Adrenal gland (tissue), 12 donors: ENCODE measurements around the gene EEF1AKMT2. TPM values are rescaled to one million over a fixed set of nuclear protein-coding genes. Genes with fewer than 3 reads are reported as not detected.
"Not testable (repeated sequence)": the region's sequence is repeated elsewhere in the genome, so short reads cannot be mapped to it uniquely, and the experiment has no call there.

Source experiments
- DNase-seq, 7 donors: peaks; one replicate each; pipeline ENCODE4 v3.0.0-alpha.2; 2019 to 2020
- H3K27ac ChIP-seq, 5 donors: fragments of 200-600 bp; sonication (generic) in 4 of 5; 1 replicate in 3 of 5; 2 replicates in 2 of 5; pipeline versions ENCODE4 v1.5.1 to v1.8.0; 2016 to 2020; ENCODE audit warnings: mild to moderate bottlenecking in 1 of 5
- H3K27me3 ChIP-seq: fragments of 200-600 bp; 2 replicates; pipeline ENCODE4 v1.8.0; 2021
- H3K36me3 ChIP-seq, 2 donors: fragments of 200-600 bp; replicated peaks in 1 of 2; 1 replicate in 1 of 2; 2 replicates in 1 of 2; pipeline versions ENCODE4 v1.5.1 to v1.8.0; 2018 to 2022
- H3K4me1 ChIP-seq, 2 donors: fragments of 200-600 bp; replicated peaks in 1 of 2; 1 replicate in 1 of 2; 2 replicates in 1 of 2; pipeline versions ENCODE4 v1.5.1 to v1.8.0; 2018 to 2021
- H3K4me3 ChIP-seq, 4 donors: fragments of 200-600 bp; sonication (generic) in 3 of 4; one replicate each; pipeline ENCODE4 v1.5.1; 2016 to 2018
- H3K9me3 ChIP-seq, 3 donors: fragments of 200-600 bp; sonication (generic) in 1 of 3; replicated peaks in 1 of 3; 1 replicate in 2 of 3; 2 replicates in 1 of 3; pipeline versions ENCODE4 v1.5.1 to v1.8.0; 2016 to 2021
- POLR2A ChIP-seq, 2 donors: fragments of 450-650 bp; IDR thresholded peaks; one replicate each; pipeline ENCODE4 v1.6.1; 2017; ENCODE audit warnings: antibody characterized with exemption in 2 of 2, mild to moderate bottlenecking in 2 of 2, moderate library complexity in 1 of 2
- WGBS, 4 donors: extraction: QIAGEN DNeasy Blood & Tissue Kit in 2 of 4; methylation state at CpG; one replicate each; pipeline versions ENCODE4 v1.1.5 to v1.1.7; 2013 to 2017; 5-methylcytosine and 5-hydroxymethylcytosine counted together
- intact Hi-C, 2 donors: fragments of 100-400 bp; cut with DNase I; formaldehyde crosslinking; loops; one replicate each; pipeline versions ENCODE4 v1.14.1 to v1.15.0; 2022 to 2023
- polyA plus RNA-seq, 3 donors: library from polyadenylated mRNA; stranded (reverse); fragments of 200-250 nt in 2 of 3; fragments of 350-450 nt in 1 of 3; fragmentation: Illumina TruSeq in 1 of 3; extraction: RNeasy Lipid Tissue Mini Kit (QIAGEN cat#74804) in 1 of 3; gene quantifications; one replicate each; pipeline ENCODE4 v1.2.3, GENCODE V29; 2013 to 2014
- total RNA-seq, 9 donors: library from RNA; depleted of rRNA in 4 of 9; stranded (reverse); fragments of >200 nt in 4 of 9; fragments of 120-200 nt in 1 of 9; fragmentation: NEBNext Ultra II Directional in 1 of 9; extraction: Animal tissue kit (Norgen Biotek cat#: 25700) in 1 of 9; gene quantifications; one replicate each; pipeline versions ENCODE4 v1.1.0 to v1.2.4, GENCODE V29; 2013 to 2023
- TF ChIP-seq, protein P1 (sequence below), 6 experiments: fragments of 450-650 bp in 4 of 6; fragments of 200-600 bp in 2 of 6; sonication (generic) in 1 of 6; IDR thresholded peaks; 1 replicate in 5 of 6; 2 replicates in 1 of 6; pipeline versions ENCODE4 v1.5.1 to v1.8.0; 2016 to 2021; ENCODE audit warnings: antibody characterized with exemption in 6 of 6, mild to moderate bottlenecking in 2 of 6, moderate library complexity in 1 of 6
- donor health status: healthy with polysubstance abuse.
- donor health status: Bipolar disorder and iron deficiency.
- donor health status: DM: yes; HTN: yes; CAD: no.
- donor health status: DM: no; HTN: no; CAD: no.
- donor health status: DM: no; HTN: no; CAD: no.
- donor health status: DM: yes; HTN: yes; CAD: no.

EEF1AKMT2 gene
- total and polyA plus RNA-seq, 12 donors, result 2.7 to 24.5 (median 17.1) TPM

DNA sequence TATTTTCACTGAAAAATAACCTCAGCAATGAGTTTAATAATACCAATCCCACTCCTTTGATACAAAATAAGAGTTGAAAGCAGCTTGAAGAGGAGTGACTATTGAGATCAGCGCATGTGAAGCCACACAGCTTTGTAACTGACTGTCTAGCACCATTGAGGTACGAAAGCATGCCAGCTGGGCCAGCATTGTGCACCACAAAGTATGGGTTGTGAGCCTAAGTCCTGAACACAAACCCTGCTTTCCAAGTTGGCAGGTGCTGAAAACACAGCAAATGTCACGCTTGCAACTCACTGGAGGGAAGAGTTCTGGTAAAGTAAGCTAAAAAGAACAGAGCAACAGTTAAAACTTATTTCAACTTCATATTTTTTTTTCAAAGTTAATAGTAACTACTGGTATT is 43.5 kb downstream of the EEF1AKMT2 start:
- no peaks in the 10 kb centered on the region for H3K36me3 ChIP-seq
- intact Hi-C loops, result no loop called here
- H3K4me1 ChIP-seq, result peaks cover 8 to 10% of the 10 kb centered on the region in 2 donors
- H3K4me3 ChIP-seq, result no peak overlapping the region
- no peak for TF ChIP-seq POLR2A (IDR thresholded peaks at IDR 0.05)
- TF ChIP-seq, protein P1, sequence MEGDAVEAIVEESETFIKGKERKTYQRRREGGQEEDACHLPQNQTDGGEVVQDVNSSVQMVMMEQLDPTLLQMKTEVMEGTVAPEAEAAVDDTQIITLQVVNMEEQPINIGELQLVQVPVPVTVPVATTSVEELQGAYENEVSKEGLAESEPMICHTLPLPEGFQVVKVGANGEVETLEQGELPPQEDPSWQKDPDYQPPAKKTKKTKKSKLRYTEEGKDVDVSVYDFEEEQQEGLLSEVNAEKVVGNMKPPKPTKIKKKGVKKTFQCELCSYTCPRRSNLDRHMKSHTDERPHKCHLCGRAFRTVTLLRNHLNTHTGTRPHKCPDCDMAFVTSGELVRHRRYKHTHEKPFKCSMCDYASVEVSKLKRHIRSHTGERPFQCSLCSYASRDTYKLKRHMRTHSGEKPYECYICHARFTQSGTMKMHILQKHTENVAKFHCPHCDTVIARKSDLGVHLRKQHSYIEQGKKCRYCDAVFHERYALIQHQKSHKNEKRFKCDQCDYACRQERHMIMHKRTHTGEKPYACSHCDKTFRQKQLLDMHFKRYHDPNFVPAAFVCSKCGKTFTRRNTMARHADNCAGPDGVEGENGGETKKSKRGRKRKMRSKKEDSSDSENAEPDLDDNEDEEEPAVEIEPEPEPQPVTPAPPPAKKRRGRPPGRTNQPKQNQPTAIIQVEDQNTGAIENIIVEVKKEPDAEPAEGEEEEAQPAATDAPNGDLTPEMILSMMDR (IDR thresholded peaks at IDR 0.05), result no peak
- H3K27me3 ChIP-seq, result no peaks in the 10 kb centered on the region
- H3K27ac ChIP-seq, result no peak overlapping the region
- H3K9me3 ChIP-seq, result no peaks in the 10 kb centered on the region
- no peak for DNase-seq
- WGBS, 4 donors, result 93 to 94% (median 94%) methylated on average over 3 of the region's 3 CpGs

DNA sequence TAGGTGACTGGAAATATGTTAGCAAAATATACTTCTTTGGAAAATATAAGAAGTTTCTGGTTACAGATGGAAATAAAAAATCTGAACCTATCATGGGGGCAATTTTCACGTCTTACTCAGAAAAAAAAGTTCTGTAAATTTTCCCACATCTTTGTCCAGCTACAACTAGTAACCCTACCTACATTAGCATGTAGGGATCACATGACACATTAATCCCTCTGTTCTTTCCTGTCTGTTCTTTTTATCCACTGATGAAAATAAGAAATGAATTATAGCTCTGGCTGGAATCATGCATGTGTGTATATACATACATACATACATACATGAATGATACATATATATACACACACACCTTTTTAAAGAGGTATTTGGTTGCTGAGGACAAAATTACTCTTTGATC is 43.9 kb downstream of the EEF1AKMT2 start:
- no peak overlapping the region for H3K27ac ChIP-seq
- H3K4me1 ChIP-seq, result peaks cover 9 to 10% of the 10 kb centered on the region in 2 donors
- TF ChIP-seq, protein P1 (IDR thresholded peaks at IDR 0.05), result no peak
- TF ChIP-seq POLR2A (IDR thresholded peaks at IDR 0.05), result no peak
- intact Hi-C loops, result no loop called here
- no peaks in the 10 kb centered on the region for H3K27me3 ChIP-seq
- no peaks in the 10 kb centered on the region for H3K9me3 ChIP-seq
- no peak for DNase-seq
- no peaks in the 10 kb centered on the region for H3K36me3 ChIP-seq
- no peak overlapping the region for H3K4me3 ChIP-seq
- WGBS, 4 donors, result 88 to 100% (median 94%) methylated on average over 1 of the region's 1 CpG

DNA sequence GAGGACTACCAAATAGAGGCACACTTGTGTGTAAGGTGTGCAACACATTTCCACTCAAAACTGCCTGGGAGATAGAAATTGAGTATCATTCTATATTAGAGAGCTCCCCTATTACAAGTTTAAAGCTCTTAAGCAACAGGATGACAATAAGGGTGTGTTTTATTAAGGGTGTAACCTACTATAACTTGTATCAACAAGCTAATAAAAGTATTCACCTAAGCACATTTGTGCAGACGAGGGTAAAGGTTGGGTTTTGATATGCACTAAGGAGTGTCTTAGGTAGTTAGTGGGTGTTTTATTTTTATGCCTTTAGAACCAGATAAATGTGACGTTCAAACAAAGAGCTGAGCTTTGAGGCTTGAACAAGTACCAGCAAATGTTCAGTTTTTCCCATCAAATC is 44.7 kb downstream of the EEF1AKMT2 start:
- no peaks in the 10 kb centered on the region for H3K9me3 ChIP-seq
- DNase-seq, result no peak
- no peak overlapping the region for H3K27ac ChIP-seq
- no peaks in the 10 kb centered on the region for H3K36me3 ChIP-seq
- no peaks in the 10 kb centered on the region for H3K27me3 ChIP-seq
- TF ChIP-seq, protein P1 (IDR thresholded peaks at IDR 0.05), result no peak
- no peak for TF ChIP-seq POLR2A (IDR thresholded peaks at IDR 0.05)
- H3K4me1 ChIP-seq, result peaks cover 14 to 18% of the 10 kb centered on the region in 2 donors
- no peak overlapping the region for H3K4me3 ChIP-seq
- WGBS, 4 donors, result 89 to 94% (median 93%) methylated on average over 2 of the region's 2 CpGs
- intact Hi-C loops, result no loop called here

DNA sequence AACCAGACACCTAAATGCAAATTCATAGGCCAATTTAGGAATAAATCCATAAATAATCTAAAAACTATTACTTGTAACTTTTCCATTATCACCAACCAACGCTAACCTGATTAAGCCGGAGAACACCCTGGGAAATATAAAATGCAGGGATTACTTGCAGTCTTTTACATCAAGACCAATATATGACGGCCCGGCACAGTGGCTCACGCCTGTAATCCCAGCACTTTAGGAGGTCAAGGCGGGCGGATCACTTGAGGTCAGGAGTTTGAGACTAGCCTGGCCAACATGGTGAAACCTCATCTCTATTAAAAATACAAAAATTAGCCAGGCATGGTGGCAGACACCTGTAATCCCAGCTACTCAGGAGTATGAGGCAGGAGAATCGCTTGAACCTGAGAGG is 45.2 kb downstream of the EEF1AKMT2 start:
- H3K27ac ChIP-seq, intact Hi-C loops, H3K27me3 ChIP-seq, H3K4me3 ChIP-seq, H3K36me3 ChIP-seq, H3K9me3 ChIP-seq, DNase-seq: not testable (repeated sequence)
- peaks cover 19 to 23% of the 10 kb centered on the region in 2 donors for H3K4me1 ChIP-seq
- WGBS, 4 donors, result 96 to 97% (median 96%) methylated on average over 8 of the region's 8 CpGs

DNA sequence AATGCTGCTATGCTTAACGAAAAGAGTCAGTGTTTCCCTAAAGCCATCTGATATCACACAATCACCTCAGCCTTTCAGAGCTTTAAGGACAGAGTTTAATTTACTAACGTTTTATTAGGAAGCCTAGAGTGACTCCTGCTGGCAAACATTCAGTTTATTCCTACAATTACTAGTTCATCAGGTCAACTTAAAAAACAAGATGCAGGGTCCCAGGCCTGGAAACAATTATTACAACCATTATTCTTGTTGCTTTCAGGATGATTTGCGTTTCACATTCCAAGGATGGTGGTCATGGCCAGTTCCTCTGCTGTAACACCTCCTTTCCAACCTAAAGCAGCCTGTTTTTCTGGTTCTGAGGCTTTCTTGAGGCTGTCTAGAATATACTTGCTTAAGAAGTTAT is 46.0 kb downstream of the EEF1AKMT2 start:
- Histone ChIP-seq H3K27ac (peak overlapping the region in 2 of 5 donors; percentile 85 to 95), H3K4me1 (peaks cover 27 to 31% of the 10 kb centered on the region in 2 donors), H3K36me3 (no peaks in the 10 kb centered on the region), H3K27me3 (no peaks in the 10 kb centered on the region), H3K4me3 (no peak overlapping the region), H3K9me3 (no peaks in the 10 kb centered on the region)
- WGBS, 4 donors, result 9 to 26% (median 16%) methylated on average over 3 of the region's 3 CpGs
- DNase-seq, result no peak
- intact Hi-C loops, result loop anchor here in 1 of 2 donors (2.0 kb wide), 1 partner anchor 215 kb away; no protein-coding TSS in a partner anchor
- TF ChIP-seq, protein P1 (IDR thresholded peaks at IDR 0.05), result peak; percentile 12 to 66 (median 53)
- no peak for TF ChIP-seq POLR2A (IDR thresholded peaks at IDR 0.05)
